COR-L47 (cell line): Measurements from ENCODE around the gene OSR1.

Experiments used
- DNase-seq: peaks from one replicate; lab custom pipeline; 2025; lab: John Stamatoyannopoulos, UW

The OSR1 gene

DNA sequence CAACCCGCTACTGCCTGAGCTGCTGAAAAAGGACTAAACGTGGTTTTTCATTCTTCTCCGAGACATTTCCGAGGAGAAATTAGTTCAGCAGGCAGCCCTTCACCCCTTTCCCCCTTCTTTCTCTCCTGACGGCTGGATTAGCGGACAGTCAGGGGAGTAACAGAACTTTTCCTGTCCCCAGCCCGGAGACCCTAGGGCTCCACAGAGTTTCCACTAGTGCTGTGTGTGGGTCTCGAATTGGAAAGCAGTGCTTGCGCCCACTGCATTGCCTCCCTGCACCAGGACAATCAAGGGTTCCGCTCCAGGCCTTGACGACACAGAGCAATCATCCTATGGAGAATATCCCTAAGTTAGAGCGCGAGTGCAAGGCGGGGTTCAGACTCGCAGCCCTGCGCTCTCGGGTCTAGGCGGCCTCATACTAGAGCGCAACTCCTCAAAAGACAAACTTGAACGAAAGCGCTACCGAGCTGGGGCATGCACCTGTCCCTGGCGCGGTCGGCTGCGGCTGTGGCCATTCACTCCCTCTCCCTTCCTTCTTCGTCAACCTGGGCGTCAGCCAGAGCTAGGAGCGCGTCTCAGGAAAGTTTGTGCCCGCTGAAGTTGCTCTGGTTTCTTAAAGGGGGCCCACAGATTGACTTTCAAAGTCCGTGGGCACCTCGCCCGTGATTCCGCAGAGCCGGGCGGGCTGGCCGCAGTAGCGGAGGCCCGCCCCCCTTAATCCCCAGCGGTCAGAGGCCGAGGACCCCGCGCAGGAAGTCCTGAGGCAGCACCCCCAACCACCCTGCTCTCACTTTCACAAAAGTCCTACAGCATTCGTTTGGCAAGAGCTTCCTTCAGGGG, 801 bp downstream of the OSR1 start:
- DNase-seq = no peak

DNA sequence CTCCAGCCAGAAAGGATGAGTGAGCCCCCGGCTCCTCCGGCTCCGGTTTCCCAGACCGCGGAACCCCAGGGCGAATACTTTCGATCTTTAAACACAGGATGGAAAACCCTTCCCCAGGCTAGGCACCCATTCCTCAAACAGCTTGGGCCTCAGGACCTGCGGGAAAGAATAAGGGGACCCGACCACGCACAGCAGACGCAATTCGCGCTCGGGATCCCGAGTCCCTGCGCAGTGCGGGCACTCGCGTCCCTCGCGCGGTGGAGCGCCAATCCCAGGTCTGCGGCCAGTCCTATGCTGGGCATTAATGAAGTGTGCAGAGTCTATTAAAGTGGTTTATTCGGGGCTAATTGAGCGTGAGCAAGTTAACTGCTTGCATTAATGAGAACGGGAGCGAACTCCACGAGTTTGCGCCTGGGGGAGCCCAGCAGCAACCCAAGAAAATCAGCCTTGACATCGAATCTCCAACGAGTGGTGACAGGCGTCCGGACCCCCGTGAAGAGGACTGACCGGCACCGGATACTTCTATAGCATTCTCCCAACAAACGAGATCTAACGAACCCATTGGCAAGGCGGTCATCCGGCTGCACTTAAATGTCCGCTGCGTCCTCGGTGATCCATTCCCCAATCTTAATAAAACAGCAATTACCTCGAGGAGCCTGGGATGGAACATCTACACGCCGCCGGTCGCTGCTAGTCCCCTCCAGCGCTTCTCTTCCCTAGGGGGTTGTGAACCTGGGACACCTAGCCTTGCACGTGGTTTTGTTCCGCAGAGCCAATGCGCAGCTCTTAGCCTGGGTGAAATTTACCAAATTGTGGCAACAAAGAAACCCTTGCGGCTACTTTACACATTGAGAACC, 1.6 kb downstream of the OSR1 start:
- no peak for DNase-seq

DNA sequence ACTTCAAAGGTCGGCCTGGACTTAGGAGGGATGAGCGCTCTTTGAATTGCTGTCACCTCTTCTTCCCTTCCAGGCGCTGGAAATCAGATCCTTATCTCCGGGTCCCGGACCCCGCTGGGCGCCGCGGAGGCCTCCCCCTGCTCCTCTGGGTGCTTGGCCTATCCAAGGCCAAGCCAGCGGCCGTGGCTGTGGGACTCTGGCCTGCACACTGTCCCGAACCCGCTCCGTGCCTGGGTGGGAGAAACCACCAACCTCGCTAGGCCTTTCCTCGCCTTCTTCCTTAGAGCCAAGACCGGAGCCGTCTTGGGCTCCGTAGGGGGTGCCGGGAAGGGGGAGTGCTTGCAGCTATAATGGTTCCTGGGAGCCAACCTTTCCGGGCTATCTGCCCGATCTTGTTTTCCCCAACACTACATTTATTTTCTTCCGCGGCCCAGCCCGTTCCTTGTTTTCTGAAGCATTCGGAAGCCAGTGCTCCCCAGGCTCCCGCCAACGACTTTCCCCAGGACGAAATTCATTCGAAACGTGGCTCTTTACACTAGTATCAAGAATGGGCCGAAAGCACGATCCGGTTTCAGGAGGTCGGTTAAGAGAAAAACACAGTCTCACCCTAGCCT, 2.4 kb downstream of the OSR1 start:
- DNase-seq = no peak

DNA sequence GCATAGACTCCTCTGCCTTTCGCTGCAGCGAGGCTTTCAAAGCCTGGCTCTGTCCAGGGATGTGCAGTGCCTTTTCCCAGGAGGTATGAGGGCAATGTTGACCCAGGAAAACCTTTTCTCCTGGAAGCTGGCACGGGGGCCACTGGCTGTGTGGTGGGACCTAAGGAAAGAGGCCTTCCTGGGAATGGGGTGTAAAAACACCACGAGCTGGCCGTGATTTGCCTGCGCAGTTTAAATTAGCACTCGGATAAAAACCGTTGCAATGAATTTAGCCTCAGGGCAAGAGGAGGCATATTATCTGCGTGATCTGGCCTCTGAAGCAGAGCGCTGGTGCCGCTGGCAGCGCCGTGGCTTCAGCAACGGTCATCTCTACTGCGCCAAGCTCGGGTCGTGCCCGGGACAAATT, 3.0 kb downstream of the OSR1 start:
- DNase-seq = no peak

DNA sequence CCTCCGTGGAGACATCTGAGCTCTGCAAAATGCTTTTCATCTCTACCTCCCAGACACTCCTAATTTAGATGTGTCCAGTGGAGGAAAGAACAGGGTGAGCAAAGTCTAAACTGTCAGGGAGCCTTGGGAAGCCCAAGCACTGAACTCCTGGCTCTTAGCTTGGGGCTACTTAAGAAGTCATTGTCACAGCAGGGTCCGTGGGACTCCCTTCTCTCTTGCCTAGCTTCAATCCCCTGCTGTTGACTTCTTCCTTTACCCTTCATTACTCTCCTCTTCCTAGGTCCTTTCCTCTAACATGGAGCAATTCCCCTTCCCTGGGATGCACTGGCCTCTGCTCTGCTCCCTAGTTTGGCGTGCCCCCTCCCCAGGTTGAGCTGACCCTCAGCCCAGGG, 3.4 kb downstream of the OSR1 start:
- no peak for DNase-seq

DNA sequence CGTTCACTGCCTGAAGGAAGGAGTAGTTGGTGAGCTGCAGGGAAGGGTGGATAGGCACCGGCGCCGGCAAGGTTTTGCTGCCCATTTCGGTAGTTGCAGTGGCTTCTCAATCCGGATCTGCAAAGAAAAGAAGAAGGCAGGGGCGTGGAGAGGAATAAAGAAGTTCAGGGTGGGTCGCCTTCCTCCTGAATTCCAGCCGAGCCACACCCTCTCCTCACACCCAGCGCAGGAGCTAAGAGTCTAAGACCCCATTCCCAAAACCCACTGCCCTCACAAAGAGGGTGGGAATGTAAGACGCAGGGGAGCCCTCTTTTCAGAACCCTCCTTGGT, 4.7 kb downstream of the OSR1 start:
- no peak for DNase-seq

DNA sequence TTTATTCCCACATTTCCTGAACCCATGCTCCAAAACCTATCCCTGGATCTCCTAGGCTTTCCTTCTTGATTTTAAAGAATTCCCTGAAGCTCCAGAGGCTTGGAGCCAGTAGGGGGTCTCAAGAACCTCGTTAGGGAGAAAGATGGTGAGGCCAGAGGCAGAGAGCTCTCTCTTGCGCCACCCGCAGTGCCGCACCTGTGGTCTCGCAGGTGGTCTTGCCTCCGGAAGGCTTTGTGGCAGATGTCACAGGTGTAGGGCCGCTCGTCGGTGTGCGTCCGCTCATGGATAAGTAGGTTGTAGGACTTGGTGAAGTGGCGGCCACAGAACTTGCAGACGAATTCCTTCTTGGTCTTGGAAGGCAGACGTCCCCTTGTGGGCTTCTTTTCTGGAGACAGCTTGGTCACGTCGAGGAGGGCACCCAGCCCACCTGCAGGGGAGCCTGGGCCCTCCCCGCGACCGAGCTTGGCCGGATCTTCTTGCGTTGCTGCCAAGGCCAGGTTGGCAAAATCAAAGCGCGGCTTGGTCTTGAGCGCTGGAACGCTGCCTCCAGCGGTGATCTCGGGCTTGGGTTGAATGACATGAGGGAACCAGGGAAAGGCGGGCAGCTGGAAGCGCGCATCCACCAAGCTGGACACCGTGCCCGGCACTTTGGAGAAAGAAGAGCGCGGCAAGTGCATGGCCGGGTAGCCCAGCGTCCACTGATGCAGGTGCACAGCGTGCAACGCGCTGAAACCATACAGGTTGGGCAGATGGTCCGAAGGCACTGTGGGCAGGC, 5.3 kb downstream of the OSR1 start:
- no peak for DNase-seq

DNA sequence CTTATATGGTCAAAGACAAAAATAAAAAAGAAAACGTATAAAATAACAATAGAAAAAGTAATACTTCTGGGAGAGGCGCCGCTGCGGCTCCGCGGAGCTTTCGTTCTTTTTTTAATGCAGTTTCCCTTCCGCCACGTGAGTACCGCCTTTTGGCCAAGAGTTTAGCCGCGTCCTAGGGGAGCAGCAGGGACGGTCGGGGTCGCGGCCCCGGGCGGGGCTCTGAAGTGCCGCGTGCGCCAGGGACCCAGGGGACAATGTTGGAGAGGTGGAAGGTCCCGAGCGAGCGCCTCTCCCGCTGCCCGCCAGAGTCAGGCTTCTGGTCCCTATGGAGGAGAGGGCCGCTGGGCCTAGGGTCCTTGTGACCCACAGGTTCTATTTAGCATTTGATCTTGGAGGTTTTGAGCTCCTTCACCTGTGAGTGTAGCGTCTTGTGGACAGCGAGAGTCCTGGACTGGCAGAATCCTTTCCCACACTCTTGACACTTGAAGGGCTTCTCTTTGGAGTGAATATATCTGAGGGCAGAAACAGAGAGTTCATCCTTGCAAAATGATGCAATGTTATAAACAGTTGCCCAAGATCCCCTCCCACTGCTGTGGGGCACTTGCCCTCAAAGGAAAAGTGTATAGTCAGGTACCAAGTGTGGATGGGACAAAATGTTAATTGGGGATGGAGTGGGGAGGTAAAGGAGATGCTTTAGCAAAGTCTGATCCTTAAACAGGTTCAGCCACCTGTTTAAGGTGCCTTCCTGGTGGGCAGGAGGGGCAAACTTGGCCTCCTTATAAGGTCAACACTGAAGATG, 6.3 kb downstream of the OSR1 start:
- DNase-seq = no peak

DNA sequence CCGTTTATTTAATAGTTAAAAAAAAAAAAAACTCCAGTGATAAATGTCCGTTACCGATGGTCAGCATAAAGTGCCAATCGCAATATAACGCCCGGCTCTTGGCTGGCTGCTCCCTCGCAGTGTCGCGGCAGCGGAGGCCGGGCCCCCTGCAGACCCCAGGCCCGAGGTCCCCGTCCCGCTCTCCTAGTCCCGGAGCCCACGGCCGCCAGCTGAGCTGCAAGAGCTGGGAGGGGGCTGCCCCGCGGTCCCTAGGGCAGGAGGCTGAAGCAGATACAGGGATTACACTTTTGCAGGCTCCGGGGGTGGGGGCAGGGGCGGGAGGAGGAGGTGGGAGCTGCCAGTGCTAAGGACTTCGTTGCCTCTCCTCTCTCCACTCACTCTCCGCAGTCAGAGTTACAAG, 6.9 kb downstream of the OSR1 start:
- no peak for DNase-seq

DNA sequence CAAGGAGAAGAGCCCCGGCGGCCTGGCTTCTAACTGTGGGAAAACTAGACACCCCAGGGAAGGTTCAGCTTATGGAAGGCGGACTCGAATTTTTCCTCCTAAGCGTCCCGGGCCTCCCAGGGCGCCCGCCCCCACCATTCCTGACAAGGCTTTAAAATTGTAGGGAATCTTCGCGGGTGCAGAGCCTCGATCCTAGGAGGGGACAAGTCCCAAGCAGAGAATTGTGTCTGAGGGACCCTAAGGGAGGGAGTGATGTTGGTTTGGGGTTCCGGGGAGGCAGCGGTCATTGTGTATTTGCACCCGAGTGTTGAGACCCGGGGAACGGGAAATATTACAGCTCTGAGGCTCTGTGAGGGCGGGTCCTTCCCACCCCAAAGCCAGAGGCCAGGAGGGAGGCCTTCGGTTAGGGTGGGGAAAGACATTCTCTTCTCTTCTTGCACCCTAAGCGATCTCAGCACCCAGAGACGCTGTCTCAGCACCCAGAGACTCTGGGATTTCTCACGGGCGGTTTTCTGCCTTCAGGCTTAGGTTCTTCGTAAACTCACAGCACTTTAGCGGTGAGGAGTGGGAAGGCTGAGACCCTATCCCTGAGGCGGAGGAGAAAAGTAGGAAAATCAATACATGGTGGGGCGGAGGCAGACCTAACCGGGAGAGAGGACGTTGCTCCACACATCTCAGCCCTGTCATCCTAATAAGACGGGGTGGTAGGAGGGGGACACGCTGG, 7.6 kb downstream of the OSR1 start:
- no peak for DNase-seq

DNA sequence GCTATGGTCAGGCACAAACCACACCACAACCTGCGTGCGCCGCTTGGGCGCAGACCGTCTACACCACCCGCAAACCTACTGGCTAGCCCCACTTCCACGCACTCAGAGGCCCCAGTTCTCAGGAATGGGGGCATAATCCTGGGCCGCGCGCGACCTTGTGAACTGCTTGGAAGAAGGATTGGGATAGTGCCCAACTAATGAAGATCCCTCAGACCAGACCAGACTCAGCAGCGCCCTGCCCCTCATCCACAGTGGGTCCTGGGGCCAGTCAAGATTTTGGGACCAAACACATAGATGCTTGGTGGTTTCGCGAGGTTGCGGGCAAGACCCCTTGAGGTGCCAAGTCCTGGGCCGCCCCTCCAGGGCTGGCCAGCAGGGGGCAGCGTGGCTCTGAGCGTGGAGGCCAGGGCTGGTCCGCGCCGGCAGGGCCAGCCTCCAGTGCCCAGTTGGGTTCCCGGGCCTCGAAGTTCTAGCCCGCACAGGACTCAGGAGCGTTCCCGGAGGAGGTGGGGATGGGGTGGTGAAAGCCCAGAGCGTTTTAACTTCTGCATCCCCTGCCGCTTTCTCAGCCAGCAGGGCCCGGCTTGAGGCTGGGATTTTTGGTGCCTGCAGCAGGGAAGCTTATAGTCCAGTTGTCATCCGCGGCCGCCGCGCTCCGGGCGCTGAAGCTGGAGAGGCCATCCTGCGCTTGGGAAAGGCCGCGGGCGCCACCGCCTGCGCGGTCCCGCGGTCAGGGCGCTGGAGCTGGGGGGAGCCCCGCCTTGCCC, 8.3 kb downstream of the OSR1 start:
- no peak for DNase-seq

DNA sequence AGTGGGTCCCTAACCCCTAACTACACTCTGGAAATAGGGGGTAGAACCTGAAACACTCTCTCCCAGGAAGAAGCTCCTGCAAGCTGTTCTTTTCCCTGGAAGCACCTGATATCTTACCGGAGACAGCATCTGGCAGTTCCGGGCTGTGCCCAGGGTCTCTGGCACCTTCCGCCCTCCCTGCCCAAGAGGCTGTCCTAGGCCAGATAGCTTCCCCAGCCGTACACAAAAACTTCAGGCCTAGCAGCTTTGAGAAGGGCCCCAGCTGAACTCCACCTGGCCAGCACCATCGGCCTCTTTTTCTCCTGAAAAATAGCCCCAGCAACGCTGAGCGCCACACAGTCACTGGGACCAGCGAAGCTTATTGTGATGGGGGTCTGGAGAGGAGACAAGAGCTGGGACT, 9.7 kb downstream of the OSR1 start:
- DNase-seq = no peak

DNA sequence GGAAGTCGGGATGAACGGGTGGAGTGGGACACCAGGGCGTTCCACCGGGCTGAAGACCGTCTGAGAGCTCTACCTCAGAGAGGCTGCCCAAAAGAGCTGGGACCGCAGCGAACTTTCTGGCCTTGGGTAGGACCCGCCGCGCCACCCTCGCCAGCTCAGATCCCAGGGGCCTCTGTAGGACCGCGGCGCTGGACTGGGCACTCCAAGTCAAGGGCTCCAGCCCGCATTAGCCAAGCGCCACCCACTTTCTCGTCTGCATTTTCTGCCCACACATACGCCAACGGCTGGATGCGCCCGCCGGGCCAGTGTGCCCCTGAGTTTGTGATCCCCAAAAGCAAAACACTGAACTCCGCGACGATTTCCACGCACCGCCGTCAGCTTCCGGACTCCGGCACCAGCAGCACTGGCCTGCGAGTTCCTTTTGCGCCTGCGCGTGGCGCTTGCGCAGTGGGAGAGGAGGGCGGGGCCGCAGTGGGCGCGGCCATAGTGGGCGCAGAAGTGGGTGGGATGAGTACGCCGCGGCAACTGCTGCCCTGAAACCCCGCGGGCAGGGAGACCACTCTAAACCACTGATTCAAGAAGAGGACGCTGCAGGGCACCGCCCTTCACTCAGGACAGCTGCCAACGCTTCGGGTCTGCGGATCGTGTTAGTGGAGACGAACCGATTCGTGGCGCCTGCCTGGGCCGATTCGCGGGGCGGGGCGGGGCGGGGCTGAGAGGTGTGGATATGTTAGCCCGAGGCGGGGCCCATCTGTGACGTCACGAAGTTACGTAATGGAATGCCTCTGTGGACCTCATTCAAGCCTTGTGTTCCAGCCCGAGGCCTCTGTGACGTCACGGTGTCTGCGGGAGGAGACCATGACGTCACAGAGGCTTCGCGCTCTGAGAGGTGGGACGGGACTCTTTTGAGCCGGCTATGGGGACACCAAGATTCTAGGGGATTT, 10.5 kb downstream of the OSR1 start:
- DNase-seq = peak; percentile 84

DNA sequence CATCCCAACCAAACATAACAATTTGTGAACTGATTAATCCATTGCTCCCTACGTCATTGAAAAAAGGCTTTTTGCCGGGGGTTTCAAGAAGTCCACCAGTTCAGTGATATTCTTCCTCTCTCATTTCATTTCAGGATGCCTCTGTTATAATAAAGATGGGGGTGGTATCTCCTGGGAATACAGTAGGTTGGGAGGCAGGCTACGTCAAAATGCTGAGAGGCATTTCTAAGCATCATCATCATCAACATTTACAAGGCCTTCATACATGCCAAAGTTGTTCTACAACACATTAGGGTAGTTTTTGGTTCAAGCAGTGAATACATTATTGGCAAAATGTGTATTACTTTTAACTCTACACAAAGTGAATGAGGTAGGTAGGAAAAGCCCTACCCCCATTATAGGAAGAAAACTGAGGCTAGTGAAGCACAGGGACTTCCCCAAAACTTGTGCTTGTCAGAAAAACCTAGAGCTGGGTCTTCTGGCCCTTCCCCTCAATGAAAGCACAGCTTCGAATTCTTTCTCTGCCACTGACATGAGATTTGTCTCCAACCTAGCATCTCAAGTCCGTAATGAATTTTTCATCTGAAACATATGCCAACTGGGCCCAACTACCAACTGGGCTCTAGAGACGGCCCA, 11.3 kb downstream of the OSR1 start:
- no peak for DNase-seq

DNA sequence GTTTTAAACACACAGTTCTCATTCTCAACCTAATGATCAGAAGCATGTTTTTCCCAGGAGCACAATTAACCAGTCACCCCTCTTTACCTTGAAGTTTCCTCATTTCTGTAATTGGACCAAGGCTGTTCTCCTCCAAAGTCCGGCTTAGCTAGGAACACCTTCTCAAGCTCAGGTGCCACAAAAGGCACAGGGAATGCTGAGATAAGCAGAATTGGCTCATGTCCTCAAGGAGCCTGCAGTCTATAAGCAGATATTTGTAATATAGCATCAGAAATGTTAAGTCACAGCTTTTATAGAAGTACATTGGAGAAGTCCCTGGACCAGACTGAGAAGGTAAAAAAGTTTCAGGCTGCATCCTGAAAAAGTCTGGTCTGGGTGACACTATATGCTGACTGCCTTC, 20.7 kb downstream of the OSR1 start:
- no peak for DNase-seq

DNA sequence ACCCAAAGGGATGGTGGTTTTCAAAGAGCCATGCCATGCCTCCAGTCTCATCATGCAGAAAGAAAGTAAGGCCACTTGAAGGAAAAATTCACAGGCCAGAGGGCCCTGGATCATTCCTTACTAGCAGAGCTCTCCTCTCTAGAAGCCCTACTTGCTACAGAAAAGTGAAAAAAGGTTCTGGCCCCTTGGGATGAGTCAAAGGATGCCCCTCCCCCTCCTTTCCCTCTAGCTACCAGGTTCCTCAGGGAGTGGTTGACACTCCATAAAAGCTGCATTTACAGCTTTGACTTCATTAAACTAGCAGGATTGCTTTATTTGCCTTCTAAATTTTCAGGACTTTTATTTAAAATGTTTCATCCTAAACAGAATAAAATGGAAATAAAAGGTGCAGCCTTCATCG, 21.2 kb downstream of the OSR1 start:
- DNase-seq = no peak

DNA sequence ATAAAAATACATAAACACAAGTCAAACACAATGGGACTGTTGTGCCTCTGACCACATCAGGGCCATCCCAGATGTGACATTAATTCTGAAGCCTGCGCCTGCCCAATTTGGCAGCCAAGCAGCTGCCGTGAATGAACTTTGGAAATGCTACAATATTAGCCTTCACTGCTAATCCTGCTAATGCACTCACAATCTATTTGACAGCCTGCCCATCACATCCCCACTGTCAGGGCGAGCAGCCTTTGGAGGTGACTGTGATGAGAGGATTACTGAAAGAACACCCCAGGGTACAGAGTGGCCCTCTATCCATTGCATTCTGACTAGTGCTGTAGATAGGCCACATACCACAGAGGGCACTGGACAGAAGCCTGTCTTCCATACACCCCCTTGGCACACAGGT, 21.6 kb downstream of the OSR1 start:
- DNase-seq = no peak

DNA sequence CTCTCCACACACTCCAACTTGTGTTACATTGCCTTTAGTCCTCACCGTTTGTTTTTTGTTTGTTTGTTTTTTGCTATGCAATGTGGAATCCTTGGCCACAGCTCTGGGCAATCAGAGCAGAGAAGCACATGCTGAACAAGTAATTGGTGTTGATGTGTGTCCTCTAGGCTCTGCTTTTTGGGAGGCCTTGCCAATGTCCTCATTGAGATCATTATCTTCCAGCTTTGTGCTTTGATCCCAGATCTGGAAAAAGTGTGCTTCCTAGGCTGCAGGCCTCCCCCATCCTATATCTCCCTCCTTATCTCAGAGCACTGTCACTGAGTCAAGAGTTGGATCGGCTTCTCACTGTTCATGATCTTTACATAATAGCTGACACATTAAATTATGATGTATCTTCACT, 25.9 kb downstream of the OSR1 start:
- no peak for DNase-seq
